ACC112 (cell line): ENCODE data around the gene ITIH5.

ENCODE experiments used
- H2AFZ ChIP-seq: fragments of 200-600 bp; sonication (generic); one replicate; pipeline ENCODE4 v1.6.0; 2017; ENCODE audit warnings: antibody characterized with exemption, low read length; ENCODE audit not compliant: unreplicated experiment
- H3K27ac ChIP-seq: fragments of 200-600 bp; sonication (generic); 2 replicates; pipeline ENCODE4 v1.5.1; 2014; ENCODE audit warnings: low read depth, mild to moderate bottlenecking, antibody characterized with exemption, low read length, moderate library complexity
- H3K27me3 ChIP-seq: fragments of 200-600 bp; sonication (generic); 2 replicates; pipeline ENCODE4 v1.6.1; 2014; ENCODE audit warnings: mild to moderate bottlenecking, antibody characterized with exemption, low read length, moderate library complexity, mixed read lengths; ENCODE audit not compliant: insufficient read depth
- H3K36me3 ChIP-seq: fragments of 200-600 bp; sonication (generic); 2 replicates; pipeline ENCODE4 v1.6.1; 2016; ENCODE audit warnings: mild to moderate bottlenecking, antibody characterized with exemption, low read length, moderate library complexity, mixed read lengths; ENCODE audit not compliant: insufficient read depth
- H3K4me1 ChIP-seq: fragments of 200-600 bp; sonication (generic); one replicate; pipeline ENCODE4 v1.6.1; 2016; ENCODE audit warnings: low read length, mixed read lengths; ENCODE audit not compliant: insufficient read depth, unreplicated experiment, control insufficient read depth
- H3K4me3 ChIP-seq: fragments of 200-600 bp; sonication (generic); 2 replicates; pipeline ENCODE4 v1.5.1; 2014; ENCODE audit warnings: mild to moderate bottlenecking, low read depth, low read length
- H3K79me2 ChIP-seq: fragments of 200-600 bp; sonication (generic); one replicate; pipeline ENCODE4 v1.6.0; 2016; ENCODE audit warnings: low read length; ENCODE audit not compliant: control insufficient read depth, unreplicated experiment, insufficient read depth

The ITIH5 gene

GRCh38 chr10:7563770-7564169 lies 103.0 kb downstream of the ITIH5 start:
- H3K27me3 ChIP-seq = no peaks in the 10 kb centered on the region
- no peaks in the 10 kb centered on the region for H3K36me3 ChIP-seq
- H3K79me2 ChIP-seq = no peaks in the 10 kb centered on the region
- no peak overlapping the region for H3K27ac ChIP-seq
- H3K4me3 ChIP-seq = no peak overlapping the region
- H2AFZ ChIP-seq = no peak overlapping the region
- no peaks in the 10 kb centered on the region for H3K4me1 ChIP-seq

- Histone ChIP-seq H3K27ac (no peak overlapping the region), H3K36me3 (no peaks in the 10 kb centered on the region), H3K79me2 (no peaks in the 10 kb centered on the region), H3K4me1 (no peaks in the 10 kb centered on the region), H2AFZ (no peak overlapping the region), H3K27me3 (no peaks in the 10 kb centered on the region), H3K4me3 (no peak overlapping the region)
These were observed 103.4 kb downstream of the ITIH5 start for GRCh38 chr10:7563368-7563767.

- H3K4me1 ChIP-seq = no peaks in the 10 kb centered on the region
- no peaks in the 10 kb centered on the region for H3K27me3 ChIP-seq
- no peak overlapping the region for H3K27ac ChIP-seq
- H3K79me2 ChIP-seq = no peaks in the 10 kb centered on the region
- no peak overlapping the region for H2AFZ ChIP-seq
- no peak overlapping the region for H3K4me3 ChIP-seq
- H3K36me3 ChIP-seq = no peaks in the 10 kb centered on the region
These were observed 104.8 kb downstream of the ITIH5 start for GRCh38 chr10:7561985-7562384.

- Histone ChIP-seq H3K27ac (no peak overlapping the region), H3K27me3 (no peaks in the 10 kb centered on the region), H3K4me3 (no peak overlapping the region), H2AFZ (no peak overlapping the region), H3K79me2 (no peaks in the 10 kb centered on the region), H3K36me3 (no peaks in the 10 kb centered on the region), H3K4me1 (no peaks in the 10 kb centered on the region)
These were observed 105.4 kb downstream of the ITIH5 start for GRCh38 chr10:7561216-7561893.

- Histone ChIP-seq H3K27me3 (no peaks in the 10 kb centered on the region), H3K79me2 (no peaks in the 10 kb centered on the region), H3K4me1 (no peaks in the 10 kb centered on the region), H3K27ac (no peak overlapping the region), H2AFZ (no peak overlapping the region), H3K4me3 (no peak overlapping the region), H3K36me3 (no peaks in the 10 kb centered on the region)
These were observed 106.2 kb downstream of the ITIH5 start for GRCh38 chr10:7560519-7560918.

- Histone ChIP-seq H2AFZ (no peak overlapping the region), H3K4me1 (no peaks in the 10 kb centered on the region), H3K79me2 (no peaks in the 10 kb centered on the region), H3K36me3 (no peaks in the 10 kb centered on the region), H3K27me3 (no peaks in the 10 kb centered on the region), H3K27ac (no peak overlapping the region), H3K4me3 (no peak overlapping the region)
These were observed 107.4 kb downstream of the ITIH5 start for GRCh38 chr10:7559386-7559785.

- Histone ChIP-seq H3K4me1 (no peaks in the 10 kb centered on the region), H3K79me2 (no peaks in the 10 kb centered on the region), H3K36me3 (no peaks in the 10 kb centered on the region), H3K27me3 (no peaks in the 10 kb centered on the region), H3K27ac (no peak overlapping the region), H3K4me3 (no peak overlapping the region), H2AFZ (no peak overlapping the region)
These were observed 108.7 kb downstream of the ITIH5 start for GRCh38 chr10:7558036-7558435.

GRCh38 chr10:7553531-7553930 lies 113.2 kb downstream of the ITIH5 start:
- Histone ChIP-seq H3K27ac (no peak overlapping the region), H3K36me3 (no peaks in the 10 kb centered on the region), H3K4me1 (no peaks in the 10 kb centered on the region), H3K79me2 (no peaks in the 10 kb centered on the region), H3K4me3 (no peak overlapping the region), H3K27me3 (no peaks in the 10 kb centered on the region), H2AFZ (no peak overlapping the region)

GRCh38 chr10:7551950-7552716 lies 114.6 kb downstream of the ITIH5 start:
- Histone ChIP-seq H3K79me2 (no peaks in the 10 kb centered on the region), H2AFZ (no peak overlapping the region)

GRCh38 chr10:7551289-7551688 lies 115.5 kb downstream of the ITIH5 start:
- Histone ChIP-seq H2AFZ (no peak overlapping the region), H3K36me3 (no peaks in the 10 kb centered on the region), H3K79me2 (no peaks in the 10 kb centered on the region), H3K27me3 (no peaks in the 10 kb centered on the region), H3K27ac (no peak overlapping the region), H3K4me1 (no peaks in the 10 kb centered on the region), H3K4me3 (no peak overlapping the region)

More at GRCh38 chr10:7551950-7552716, 114.6 kb downstream of the ITIH5 start:
- no peaks in the 10 kb centered on the region for H3K36me3 ChIP-seq
- H3K27ac ChIP-seq = no peak overlapping the region
- no peaks in the 10 kb centered on the region for H3K4me1 ChIP-seq
- H3K4me3 ChIP-seq = no peak overlapping the region
- H3K27me3 ChIP-seq = no peaks in the 10 kb centered on the region

- Histone ChIP-seq H3K79me2 (no peaks in the 10 kb centered on the region), H2AFZ (no peak overlapping the region), H3K27ac (no peak overlapping the region), H3K27me3 (no peaks in the 10 kb centered on the region), H3K4me3 (no peak overlapping the region), H3K36me3 (no peaks in the 10 kb centered on the region), H3K4me1 (no peaks in the 10 kb centered on the region)
These were observed 116.8 kb downstream of the ITIH5 start for GRCh38 chr10:7550013-7550412.
